Activated CD8-positive, alpha-beta memory T cell treated with anti-CD3 and anti-CD28 coated beads for 48 hours (primary cell): ENCODE data around the gene MYLK.
"Not testable (repeated sequence)": the region's sequence is repeated elsewhere in the genome, so short reads cannot be mapped to it uniquely, and the experiment has no call there.

Experiments
- DNase-seq, 3 experiments: peaks; one replicate each; pipeline ENCODE4 v3.0.0-alpha.2; 2020; ENCODE audit warnings: low read depth in 2 of 3, low spot score in 2 of 3

Gene MYLK

DNA sequence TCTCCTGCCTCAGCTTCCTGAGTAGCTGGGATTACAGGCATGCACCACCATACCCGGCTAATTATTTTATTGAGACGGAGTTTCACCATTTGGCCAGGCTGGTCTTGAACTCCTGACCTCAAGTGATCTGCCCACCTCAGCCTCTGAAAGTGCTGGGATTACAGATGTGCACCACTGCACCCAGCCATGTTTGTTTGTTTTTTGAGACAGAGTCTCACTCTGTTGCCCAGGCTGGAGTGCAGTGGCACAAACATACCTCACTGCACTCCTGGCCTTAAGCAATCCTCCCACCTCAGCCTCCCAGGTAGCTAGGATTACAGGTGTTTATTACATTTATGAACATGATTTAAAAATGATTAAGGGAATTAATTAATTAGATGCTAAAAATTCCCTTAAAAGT lies 281.0 kb downstream of the MYLK start:
- DNase-seq: not testable (repeated sequence)

DNA sequence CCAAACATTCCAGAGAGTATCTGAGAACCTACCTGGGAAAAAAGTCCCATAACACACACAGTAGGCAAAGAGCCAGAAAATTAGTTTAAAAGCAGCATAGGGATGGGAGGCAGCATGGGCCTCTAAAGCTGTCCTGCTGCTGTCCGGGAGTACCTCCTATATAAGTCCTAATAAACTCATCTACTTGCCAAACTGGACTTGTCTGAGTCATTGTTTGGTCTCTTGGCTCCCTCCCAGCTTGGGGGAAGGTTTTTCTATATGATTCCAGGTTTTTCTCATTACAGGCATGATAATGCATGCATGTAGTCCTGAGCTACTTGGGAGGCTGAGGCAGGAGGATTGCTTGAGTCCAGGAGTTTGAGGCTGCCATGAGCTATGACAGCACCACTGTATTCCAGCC lies 281.8 kb downstream of the MYLK start:
- no peak for DNase-seq

DNA sequence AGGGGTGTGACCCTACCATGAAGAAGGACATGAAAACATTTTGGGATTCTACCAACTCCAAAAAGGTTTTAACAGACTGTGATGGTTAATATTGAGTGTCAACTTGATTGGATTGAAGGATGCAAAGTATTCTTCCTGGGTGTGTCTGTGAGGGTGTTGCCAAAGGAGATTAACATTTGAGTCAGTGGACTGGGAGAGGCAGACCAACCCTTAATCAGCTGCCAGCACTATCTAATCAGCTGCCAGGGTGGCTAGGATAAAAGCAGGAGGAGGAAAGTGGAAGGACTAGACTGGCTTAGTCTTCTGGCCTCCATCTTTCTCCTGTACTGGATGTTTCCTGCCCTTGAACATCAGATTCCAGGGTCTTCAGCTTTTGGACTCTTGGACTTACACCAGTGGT lies 283.3 kb downstream of the MYLK start:
- not testable (repeated sequence) for DNase-seq

DNA sequence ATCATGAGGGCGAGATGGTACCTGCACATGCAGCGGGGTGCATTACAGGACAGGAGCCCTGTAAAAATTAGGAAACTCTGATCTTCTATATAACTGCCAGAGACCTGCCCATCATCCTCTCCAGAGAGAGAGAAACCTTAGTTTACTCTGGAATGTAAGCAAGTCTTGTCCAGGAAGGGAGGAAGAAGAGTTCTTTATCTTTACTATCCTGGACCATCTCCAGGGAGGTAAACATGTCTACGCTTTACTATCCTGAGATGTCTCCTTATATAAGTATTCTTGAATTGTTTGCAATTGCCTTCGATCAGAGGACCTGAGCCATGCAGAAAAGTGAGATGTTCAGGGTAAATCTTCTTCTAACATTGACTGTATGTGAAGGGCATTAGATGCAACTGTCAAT lies 286.6 kb downstream of the MYLK start:
- DNase-seq: no peak

DNA sequence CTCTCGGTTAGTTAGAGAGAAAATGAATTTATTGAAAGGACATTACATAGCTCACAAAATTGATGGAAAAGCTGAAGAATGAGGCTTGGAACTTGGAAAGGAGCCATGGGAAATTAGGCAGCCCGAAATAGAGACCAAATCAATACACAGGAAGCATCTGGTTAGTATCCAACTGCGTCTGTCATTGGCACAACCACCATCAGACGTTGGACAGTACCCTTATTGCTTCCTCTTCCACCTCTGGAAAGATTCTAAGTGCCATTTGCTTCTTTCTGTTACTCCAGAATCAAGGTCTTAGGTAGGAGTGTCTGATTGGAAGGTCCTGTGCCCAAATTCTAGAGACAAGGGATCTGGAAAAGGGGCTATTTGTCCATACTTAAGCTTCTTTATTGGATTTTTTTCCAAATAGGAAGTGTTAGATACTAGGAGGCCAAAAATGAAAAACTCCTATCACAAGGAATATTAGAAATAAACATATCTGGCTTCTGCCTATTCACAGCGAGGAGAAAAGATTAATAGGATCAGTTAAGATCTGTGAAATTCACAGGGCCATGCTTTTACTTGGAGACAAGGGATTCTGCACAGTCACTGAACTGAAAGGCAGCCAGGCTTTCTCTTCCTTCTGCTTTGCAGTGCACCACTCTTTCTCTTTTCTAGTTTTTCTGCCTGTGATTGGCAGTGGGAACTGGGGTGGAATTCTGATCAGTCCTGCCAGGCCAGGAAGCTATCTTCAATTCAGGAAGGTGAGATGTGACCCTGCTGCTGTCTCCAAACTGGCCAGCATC lies 288.5 kb downstream of the MYLK start:
- no peak for DNase-seq

DNA sequence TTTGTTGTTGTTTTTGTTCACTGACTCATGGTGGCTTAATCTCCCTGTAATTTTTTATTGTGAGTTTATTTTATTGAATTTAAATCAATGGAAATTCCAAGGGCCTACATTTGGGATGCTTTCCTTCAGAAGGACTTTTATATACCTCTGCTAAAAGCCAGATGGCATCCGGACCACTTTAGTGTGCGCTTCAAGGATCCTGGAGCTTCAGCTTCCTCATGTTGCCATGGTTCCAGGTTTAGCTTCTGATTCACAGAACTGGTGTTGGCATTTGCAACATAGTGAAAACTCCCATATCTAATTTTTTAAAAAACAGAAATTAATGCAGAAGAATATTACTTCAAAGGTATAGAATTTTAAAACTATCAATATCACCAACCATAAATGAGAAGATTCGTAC lies 290.8 kb downstream of the MYLK start:
- DNase-seq: no peak

DNA sequence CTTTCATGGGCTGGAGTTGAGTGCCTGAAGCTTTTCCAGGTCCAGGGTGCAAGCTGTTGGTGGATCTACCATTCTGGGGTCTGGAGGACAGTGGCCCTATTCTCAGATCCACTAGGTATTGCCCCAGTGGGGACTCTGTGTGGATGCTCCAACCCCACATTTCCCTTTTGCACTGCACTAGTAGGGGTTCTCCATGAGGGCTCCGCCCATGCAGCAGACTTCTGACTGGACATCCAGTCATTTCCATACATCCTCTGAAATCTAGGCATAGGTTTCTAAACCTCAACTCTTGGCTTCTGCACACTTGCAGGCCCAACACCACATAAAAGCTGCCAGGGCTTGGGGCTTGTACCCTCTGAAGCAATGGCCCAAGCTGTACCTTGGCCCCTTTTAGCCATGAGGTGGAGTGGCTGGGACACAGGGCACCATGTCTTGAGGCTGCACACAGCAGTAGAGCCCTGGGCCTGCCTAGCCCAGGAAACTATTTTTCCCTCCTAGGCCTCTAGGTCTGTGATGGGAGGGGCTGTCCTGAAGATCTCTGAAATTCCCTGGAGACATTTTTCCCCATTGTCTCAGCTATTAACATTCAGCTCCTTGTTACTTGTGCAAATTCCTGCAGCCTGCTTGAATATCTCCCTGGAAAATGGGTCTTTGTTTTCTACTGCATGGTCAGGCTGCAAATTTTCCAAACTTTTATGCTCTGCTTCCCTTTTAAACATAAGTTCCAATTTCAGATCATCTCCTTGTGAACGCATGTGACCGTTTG lies 293.3 kb downstream of the MYLK start:
- DNase-seq: no peak

DNA sequence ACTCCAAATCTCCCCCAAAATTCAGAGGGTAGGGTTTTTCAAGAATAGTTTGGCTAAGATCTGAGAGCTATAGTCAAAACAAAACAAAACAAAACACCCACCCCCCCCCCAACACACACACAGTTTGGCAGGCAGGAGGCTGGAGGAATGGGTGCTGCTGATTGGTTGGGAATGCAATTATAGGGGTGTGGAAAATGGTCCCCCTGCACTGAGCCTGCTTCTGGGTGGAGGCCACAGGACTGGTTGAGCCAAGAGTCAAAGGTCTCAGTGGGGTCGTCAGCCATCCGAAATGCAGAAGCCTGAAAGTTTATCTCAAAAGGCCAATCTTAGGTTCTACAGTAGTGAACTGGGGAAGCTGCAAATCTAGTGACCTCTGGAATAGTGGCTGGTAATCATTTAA lies 296.7 kb downstream of the MYLK start:
- DNase-seq: no peak

DNA sequence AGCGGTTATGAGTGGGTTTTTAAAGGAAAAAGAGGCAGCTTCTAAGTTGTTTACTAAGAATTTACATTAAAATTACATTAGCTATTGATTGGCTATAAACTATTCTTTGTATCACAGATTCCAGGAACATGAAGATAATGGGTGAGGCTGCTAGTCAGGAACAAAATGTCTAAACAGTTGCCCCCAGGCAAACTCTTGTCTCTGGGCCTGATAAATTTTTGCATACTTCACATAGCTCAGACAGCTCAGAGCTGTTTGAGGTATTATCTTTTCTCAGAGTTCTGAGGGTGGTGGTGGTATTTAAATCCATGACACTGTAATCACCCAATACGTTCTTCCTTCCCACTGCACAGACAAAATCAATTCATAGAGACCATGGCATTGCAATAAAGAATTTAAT lies 297.2 kb downstream of the MYLK start:
- no peak for DNase-seq

DNA sequence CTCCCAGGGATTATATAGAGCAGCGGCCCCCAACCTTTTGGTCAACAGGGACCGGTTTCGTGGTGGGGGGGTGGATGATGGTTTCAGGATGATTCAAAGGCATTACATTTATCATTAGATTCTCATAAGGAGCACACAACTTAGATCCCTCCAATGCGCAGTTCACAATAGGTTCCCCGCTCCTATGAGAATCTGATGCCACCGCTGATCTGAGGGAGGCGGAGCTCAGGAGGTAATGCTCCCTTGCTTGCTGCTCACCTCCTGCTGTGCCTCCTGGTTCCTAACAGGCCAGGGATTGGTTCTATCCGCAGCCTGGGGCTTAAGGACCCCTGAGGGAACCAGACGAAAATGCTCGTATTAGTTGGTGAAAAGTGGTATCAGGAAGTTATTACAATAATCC lies 298.0 kb downstream of the MYLK start:
- DNase-seq: peak; percentile 11 to 17 (median 16)

DNA sequence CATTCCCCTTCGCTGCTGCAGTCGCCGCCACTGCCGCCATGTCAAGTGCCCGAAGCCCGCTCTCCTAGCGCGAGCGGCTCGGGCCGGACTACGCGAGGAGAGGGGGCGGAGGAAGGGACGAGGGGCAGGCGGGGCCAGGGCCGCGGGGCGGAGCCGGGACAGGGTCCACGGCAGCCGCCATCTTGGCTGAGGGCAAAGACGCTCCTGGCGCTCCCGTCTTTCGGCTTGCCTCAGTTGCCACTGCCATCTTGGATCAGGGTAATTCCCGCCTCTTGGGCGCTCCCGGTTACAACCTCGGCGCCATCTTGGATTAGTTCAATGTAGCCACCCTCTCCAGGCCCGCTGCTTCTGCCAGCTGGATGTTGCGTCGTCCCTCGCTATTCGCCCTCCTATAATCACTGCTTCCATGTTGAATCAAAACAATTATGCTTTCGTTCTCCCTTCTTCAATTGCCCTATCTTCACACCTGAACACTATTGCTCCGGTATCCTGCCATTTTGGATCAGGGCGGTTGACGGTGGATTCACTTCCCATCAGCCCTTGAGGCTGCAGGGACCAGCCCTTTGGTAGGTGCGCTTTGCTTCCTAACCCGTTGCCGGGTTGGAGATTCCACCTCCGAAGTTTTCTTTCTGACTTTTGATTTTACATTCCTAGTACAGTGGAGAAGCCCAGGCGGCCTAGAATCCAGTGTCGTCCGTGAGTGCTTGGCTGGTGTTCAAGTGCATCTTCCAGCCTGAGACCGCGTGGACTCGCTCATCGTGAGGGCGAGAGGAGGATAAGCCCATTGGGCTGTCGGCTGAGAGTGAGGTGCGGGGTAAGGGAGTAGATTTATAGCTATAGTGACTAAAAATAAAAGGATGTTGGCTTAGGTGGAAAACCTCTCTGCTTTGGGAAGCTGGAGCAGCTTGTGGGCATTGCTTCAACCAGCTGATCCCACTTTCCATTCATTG lies 298.9 kb downstream of the MYLK start, which contains the start of gene HACD2:
Gene HACD2, minus strand, starts transcription at position 66 of the 950 bp plus-strand sequence. Its CDS starts 26 bp downstream, at position 40.
- DNase-seq: peak; percentile 86 to 89 (median 89)

DNA sequence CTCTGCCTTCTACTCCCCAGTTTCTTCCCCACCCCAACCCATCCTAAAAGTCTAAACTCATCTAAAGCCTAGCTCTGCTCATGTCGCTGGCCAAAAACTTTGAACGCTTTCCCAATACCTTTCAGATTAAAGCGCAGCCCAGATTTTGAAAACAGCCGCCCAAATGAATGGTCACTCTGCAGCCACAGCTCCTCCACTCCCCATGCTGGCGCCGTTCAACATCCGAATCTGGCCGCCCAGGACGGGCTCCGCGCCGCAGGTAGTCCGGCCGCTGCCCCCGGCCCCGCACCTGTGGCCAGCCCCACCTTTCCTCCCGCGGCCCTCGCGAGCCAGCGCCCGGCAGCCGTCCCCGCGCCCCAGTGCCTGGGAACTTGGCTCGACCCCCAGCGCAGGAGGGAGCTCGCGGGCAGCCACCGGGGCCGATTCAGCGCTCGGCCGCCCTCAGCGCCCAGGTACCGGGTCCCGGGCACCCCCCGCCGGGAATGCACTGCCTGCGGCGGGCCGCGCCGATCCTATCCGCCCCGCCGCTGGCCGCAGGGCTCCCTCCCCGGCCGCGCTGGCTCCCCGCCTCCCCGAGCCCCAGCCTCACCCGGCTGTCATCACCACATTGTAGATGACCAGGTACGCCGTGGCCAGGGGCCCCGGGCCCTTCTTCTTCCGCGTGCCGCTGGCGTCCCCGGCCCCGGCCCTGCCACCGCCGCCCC lies 299.7 kb downstream of the MYLK start:
- DNase-seq: peak in 1 of 3 experiments; percentile 2

DNA sequence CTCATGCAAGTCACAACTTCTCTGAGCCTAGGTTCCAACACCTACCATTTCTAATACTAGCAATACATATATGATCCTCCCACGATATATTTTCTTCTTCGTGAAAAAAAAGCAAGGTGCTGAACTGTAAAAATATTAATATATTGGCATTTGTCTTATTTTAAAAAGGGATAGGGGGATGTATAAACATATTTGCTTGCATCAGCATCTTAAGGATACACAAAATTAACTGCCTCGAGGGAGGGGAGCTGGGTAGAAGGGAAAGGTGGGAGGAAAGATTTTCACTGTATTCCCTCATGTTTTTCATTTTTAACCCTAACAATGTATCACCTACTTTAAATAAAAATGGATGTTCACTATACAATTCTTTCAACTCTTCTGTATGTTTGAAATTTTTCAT lies 300.6 kb downstream of the MYLK start:
- no peak for DNase-seq

DNA sequence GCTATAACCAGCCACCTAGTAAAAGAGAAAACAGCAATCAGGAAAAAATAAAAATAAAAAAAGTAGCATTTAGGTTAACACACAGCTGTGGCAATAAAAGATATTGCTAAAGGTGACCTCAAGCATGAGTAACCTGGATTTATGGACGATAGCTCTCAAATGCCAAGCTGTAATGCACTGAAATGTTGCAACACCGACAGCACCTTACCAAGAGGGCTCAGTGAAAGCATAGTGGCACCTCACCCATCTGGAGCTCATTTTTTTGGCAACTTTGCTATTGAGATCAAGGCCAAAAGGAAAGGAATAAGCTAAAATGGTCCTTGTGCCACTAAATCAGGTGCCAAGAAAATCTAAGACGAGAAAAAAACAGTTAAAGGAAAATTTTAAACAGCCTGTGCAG lies 301.8 kb downstream of the MYLK start:
- no peak for DNase-seq

DNA sequence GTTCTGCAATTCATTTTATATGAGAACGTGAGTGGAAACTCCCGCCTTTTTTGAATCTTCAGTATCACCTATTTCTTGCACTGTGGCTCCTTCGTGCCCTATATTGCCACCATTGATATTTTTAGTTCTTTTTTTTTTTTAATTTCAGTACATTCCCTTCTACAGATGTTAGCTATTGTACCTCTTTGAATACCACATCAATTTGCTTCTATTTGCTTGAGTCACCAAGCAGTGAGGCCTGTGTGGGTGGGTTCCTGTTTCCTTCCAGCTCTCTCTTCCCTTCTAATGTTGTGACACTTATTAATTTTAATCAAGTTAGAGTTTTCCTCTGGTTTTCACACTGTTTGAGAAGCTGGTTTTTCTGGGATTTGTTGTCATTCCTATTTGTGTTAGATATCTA lies 308.0 kb downstream of the MYLK start:
- DNase-seq: no peak

DNA sequence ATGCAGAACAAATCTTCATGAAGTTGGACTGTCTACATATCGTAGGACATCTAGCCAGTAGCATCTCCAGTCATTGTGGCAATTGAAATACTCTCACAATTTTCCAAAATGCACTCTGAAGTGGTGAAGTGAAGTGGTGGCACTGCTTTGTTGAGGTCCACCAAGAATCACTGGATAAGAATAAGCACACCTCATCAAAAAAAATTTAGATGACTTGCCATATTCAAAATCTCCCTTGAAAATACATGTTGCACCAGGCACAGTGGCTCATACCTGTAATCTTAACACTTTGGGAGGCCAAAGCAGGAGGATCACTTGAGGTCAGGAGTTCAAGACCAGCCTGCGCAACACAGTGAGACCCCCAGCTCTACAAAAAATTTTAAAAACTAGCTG lies 312.2 kb downstream of the MYLK start:
- no peak for DNase-seq

DNA sequence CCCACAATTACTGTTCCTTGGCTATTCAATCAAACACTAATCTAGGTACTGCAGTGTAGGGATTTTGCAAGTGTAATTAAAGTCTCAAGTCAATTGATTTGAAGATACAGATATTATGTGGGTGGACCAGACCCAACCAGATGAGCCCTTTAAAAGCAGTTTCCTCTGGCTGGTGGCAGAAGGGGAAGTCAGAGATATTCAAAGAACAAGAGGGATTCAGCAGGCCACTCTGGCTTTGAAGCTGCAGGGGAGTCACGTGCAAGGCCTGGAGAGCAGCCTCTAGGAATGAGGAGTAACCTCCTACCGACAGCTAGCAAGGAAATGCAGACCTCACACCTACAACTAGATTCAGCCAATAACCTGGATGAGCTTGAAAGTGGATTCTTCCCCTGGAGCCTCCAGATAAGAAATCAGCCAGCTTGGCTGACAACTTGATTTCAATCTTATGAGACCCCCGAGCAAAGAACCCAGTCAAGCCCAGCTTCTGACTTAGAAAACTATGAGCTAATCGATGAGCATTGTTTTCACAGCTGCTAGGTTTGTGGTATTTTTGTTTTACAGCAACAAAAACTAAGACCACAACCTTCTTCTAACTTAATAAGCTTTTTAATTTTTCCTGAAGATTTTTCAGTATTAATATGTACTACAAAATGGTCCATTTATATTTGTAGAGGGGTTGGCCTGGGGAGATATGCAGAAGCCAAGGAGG lies 312.7 kb downstream of the MYLK start:
- no peak for DNase-seq

DNA sequence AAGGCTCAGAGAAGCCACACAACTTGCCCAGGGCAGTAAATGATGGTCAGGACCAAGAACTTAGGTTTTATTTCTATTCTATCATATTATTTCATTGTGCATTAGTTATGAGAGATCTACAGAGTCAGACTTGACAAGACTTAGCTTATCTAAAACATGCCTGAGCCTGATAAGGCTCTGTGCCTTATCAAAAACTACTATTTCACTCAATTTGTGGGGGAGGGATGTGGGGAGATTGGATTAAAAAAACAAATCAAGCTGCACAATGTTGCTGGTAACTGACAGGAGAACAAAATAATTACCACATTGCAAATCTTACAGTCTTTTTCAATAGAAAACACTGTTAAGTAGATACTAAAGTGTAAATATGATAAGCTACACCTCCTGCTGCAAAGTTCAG lies 315.3 kb downstream of the MYLK start:
- DNase-seq: no peak

DNA sequence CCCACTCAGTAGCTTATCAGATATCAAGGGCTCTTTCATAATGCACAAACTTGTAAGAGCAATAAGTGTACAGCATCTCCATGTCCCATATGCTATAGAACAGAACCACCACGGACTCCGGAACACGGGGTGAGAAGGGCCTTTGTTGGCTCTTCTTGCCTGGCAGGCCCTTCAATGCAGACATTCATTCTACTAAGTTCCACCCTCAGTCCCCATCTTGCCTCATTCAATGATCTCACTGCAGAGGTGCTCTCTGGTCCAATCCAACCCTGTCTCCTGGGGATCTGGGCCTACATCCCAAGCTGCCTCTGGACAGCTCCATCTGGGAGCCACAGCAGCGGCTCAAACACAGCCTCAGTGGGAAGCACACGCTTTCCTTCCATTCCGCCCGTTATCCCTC lies 316.1 kb downstream of the MYLK start:
- no peak for DNase-seq

DNA sequence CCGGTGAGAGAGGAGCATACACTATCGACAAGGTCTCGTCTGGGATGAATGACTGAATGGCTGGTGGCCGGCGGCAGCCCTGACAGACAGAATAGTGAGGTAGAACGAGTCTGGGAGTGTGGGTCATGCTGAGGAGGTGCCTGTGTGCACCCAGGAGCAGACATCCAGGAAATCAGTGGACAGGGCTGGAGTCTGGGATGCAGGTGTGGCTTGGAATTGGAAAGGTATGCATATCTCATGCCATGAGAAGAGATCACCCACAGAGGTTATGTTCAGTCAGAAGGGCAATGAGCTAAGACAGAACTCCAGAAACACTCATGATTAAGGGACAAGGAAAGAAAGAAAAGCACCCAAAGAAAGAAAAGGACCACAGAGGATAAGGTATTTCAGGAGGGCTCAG lies 320.1 kb downstream of the MYLK start:
- DNase-seq: no peak
